GM12801 (cell line): ENCODE measurements around the gene PCDHGB3.
"Not testable (repeated sequence)": the region's sequence is repeated elsewhere in the genome, so short reads cannot be mapped to it uniquely, and the experiment has no call there.

Source experiments
- TF ChIP-seq, protein P1 (sequence below): IDR thresholded peaks from one replicate; pipeline ENCODE4 v1.5.1; 2011; ENCODE audit warnings: control low read depth; ENCODE audit not compliant: insufficient read length; ENCODE audit errors: extremely low read depth

The PCDHGB3 gene

DNA sequence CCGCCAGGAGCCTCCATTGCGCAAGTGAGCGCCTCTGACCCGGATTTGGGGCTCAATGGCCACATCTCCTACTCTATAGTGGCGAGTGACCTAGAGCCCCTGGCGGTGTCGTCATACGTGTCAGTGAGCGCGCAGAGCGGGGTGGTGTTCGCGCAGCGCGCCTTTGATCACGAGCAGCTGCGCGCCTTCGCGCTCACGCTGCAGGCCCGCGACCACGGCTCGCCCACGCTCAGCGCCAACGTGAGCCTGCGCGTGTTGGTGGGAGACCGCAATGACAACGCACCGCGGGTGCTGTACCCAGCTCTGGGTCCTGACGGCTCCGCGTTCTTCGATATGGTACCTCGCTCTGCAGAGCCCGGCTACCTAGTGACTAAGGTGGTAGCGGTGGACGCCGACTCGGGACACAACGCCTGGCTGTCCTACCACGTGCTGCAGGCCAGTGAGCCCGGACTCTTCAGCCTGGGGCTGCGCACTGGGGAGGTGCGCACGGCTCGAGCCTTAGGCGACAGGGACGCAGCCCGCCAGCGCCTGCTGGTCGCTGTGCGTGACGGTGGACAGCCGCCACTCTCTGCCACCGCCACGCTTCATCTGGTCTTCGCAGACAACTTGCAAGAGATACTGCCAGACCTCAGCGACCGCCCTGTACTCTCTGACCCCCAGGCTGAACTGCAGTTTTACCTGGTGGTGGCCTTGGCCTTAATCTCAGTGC lies 39.7 kb downstream of the PCDHGB3 start:
- TF ChIP-seq, protein P1, sequence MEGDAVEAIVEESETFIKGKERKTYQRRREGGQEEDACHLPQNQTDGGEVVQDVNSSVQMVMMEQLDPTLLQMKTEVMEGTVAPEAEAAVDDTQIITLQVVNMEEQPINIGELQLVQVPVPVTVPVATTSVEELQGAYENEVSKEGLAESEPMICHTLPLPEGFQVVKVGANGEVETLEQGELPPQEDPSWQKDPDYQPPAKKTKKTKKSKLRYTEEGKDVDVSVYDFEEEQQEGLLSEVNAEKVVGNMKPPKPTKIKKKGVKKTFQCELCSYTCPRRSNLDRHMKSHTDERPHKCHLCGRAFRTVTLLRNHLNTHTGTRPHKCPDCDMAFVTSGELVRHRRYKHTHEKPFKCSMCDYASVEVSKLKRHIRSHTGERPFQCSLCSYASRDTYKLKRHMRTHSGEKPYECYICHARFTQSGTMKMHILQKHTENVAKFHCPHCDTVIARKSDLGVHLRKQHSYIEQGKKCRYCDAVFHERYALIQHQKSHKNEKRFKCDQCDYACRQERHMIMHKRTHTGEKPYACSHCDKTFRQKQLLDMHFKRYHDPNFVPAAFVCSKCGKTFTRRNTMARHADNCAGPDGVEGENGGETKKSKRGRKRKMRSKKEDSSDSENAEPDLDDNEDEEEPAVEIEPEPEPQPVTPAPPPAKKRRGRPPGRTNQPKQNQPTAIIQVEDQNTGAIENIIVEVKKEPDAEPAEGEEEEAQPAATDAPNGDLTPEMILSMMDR = no peak

DNA sequence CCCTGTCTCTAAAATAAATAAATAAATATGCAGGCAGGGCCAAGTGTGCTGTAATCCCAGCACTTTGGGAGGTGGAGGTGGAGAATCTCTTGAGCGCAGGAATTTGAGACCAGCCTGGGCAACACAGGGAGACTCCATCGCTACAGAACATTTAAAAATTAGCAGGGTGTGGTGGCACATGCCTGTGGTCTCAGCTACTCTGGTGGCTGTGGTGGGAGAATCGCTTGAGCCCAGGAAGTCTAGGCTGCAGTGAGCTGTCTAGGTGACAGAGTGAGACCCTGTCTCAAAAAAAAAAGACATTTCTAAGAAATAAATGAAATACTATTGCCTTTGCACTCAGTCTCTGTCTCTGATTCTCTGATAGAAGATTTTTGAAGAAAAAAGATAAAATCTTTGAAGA lies 41.5 kb downstream of the PCDHGB3 start:
- TF ChIP-seq, protein P1 = no peak

DNA sequence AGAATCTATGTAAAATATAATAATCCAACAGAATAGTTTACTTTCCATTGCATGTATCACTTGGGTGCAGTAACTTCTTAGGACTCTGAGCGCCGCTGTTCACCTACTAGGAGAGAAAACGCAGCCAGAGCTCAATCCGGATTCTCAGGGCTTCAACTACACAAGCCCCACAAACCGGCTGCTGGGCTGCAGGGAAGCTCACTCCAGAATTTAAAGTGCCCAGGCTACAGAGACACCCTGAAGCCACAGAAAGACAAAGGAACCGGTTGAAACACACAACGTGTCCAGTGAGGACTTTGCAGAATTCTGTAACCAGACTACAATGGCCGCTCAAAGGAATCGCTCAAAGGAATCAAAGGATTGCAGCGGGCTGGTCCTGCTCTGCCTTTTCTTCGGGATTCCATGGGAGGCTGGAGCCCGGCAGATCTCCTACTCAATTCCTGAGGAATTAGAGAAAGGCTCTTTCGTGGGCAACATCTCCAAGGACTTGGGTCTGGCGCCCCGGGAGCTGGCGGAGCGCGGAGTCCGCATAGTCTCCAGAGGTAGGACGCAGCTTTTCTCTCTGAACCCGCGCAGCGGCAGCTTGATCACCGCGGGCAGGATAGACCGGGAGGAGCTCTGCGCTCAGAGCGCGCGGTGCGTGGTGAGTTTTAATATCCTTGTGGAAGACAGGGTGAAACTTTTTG lies 43.0 kb downstream of the PCDHGB3 start, which contains the start of gene PCDHGA10:
TSS of gene PCDHGA10 (plus strand) at position 134 of the 686 bp plus-strand sequence. CDS start at position 323, 189 bp downstream.
- TF ChIP-seq, protein P1 = no peak

DNA sequence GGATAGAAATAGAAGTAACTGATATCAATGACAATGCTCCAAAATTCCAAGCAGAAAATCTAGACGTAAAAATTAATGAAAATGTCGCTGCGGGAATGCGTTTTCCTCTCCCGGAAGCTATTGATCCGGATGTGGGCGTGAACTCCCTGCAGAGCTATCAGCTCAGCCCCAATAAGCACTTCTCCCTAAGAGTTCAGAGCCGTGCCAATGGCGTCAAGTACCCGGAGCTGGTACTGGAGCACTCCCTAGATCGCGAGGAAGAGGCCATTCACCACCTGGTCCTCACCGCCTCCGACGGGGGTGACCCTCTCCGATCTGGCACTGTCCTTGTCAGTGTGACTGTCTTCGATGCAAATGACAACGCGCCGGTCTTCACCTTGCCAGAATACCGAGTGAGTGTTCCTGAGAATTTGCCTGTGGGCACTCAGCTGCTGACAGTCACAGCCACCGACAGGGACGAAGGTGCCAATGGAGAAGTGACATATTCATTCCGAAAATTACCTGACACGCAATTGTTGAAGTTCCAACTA lies 43.6 kb downstream of the PCDHGB3 start:
- TF ChIP-seq, protein P1 = no peak

DNA sequence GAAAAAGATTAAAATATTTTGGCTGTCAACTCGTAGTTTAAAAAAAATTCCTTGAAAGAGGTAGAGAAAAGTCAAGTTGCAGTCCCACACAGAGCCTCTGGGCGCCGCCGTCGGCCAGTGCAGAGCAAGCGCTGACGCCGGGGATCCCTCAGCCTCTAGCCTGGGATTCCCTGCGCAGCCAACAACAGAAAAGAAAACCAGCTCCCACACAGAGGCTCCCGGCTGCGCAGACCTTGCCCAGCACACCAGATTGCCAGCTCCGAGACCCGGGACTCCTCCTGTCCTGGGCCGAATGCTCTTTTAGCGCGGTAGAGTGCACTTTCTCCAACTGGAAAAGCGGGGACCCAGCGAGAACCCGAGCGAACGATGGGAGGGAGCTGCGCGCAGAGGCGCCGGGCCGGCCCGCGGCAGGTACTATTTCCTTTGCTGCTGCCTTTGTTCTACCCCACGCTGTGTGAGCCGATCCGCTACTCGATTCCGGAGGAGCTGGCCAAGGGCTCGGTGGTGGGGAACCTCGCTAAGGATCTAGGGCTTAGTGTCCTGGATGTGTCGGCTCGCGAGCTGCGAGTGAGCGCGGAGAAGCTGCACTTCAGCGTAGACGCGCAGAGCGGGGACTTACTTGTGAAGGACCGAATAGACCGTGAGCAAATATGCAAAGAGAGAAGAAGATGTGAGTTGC lies 47.6 kb downstream of the PCDHGB3 start, which contains the start of gene PCDHGB7:
TSS of gene PCDHGB7 (plus strand) at position 184 of the 679 bp plus-strand sequence. CDS start at position 367, 183 bp downstream.
- TF ChIP-seq, protein P1 = not testable (repeated sequence)

DNA sequence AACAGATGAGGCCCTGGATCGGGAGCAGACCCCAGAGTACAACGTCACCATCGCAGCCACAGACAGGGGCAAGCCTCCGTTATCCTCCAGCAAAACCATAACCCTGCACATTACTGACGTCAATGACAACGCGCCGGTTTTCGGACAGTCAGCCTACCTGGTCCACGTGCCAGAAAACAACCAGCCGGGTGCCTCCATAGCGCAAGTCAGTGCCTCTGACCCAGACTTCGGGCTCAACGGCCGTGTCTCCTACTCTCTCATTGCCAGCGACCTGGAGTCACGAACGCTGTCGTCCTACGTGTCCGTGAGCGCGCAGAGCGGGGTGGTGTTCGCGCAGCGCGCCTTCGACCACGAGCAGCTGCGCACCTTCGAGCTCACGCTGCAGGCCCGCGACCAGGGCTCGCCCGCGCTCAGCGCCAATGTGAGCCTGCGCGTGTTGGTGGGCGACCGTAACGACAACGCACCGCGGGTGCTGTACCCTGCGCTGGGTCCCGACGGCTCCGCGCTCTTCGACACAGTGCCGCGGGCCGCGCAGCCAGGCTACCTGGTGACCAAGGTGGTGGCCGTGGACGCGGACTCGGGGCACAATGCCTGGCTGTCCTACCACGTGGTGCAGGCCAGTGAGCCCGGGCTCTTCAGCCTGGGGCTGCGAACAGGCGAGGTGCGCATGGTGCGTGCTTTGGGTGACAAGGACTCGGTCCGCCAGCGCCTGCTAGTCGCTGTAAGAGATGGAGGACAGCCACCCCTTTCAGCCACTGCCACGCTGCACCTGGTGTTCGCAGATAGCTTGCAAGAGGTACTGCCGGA lies 49.2 kb downstream of the PCDHGB3 start:
- TF ChIP-seq, protein P1 = no peak
